Activated naive CD8-positive, alpha-beta T cell (primary cell): Measurements from ENCODE around the gene SEPTIN5.

ENCODE experiments used
- H3K27ac Mint-ChIP-seq: one replicate; pipeline ENCODE4 v1.8.0; 2021; ENCODE audit warnings: mixed read lengths
- H3K27me3 Mint-ChIP-seq: one replicate; pipeline ENCODE4 v1.8.0; 2021; ENCODE audit warnings: mixed read lengths
- H3K36me3 Mint-ChIP-seq: one replicate; pipeline ENCODE4 v1.8.0; 2021; ENCODE audit warnings: mixed read lengths
- H3K4me1 Mint-ChIP-seq: one replicate; pipeline ENCODE4 v1.8.0; 2021; ENCODE audit warnings: low read depth, mixed read lengths
- H3K4me3 Mint-ChIP-seq: one replicate; pipeline ENCODE4 v1.8.0; 2021; ENCODE audit warnings: mild to moderate bottlenecking, mixed read lengths
- H3K9me3 Mint-ChIP-seq: one replicate; pipeline ENCODE4 v1.8.0; 2021; ENCODE audit warnings: low read depth, mixed read lengths

SEPTIN5 gene

DNA sequence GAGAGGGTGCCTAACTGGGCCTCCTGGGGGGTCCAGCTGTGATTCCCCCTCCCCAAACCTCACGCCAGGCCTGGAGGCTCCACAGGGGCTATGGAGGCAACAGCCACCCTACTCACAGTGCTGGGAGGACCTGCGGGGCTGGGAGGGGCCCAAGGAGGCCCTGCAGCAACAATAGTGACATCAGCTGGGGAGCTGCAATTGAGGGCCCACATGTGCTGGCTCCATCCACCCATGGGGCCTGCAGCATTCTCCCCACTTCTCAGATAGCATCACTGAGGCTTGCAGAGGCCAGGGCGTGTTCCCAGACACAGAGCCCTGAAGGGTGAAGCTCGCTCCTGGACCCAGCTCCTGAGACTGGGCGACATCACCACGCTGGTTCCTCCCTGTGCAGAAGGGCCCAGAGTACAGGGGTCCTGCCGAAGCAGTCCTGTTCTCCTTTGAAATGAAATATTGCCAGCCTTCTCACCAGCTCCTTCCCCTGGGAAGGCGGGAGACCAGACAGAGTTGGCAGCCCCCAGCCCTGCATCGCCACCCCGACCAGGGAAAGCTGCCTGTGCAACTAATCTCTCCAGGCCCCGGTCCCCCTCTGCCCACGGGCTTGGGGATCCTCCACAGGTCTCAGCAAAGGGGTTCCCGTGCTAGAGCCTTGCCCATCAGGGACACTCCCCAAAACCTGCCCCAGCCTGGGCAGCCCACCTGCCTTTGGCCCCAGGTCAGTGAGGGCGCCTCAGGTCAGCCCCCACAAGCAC lies 37.4 kb downstream of the SEPTIN5 start:
- Mint-ChIP-seq H3K4me1 (peaks cover 8% of the 10 kb centered on the region), H3K9me3 (no peaks in the 10 kb centered on the region), H3K4me3 (no peak overlapping the region), H3K27me3 (peaks cover 16% of the 10 kb centered on the region), H3K36me3 (no peaks in the 10 kb centered on the region), H3K27ac (no peak overlapping the region)

DNA sequence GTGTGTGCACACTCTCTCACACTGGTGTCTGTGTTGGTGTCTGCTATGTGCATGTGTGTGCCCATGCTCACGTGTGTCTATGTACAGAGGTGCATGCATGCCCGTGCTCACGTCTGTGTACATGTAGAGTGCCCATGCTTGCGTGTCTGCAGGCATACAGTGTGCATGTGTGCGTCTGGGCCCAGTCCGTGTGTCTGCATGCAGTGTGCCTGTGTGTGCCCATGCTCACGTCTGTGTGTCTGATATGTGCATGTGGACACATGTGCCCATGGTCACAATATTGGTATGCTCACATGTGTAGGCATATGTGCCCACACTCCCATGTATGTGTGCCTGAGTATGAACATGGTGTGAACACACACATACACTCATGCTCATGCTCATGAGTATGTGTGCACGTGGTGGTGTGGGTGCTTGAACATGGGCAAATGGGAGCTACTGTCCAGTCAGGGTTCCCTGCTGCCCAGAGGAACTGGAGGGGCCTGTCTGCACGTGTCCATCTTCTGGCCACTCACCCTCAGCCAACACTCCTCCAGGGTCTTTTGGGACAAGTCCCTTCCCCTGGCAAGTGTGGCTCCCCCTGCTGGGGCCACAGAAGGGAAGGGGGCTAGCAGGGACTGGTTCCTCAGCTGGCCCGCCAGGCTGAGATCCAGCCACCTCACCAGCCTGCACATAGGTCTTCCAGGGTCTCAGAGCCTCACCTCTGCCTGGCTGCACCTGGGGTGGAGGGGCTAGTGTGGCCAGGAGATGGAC lies 39.0 kb downstream of the SEPTIN5 start:
- peaks cover 16% of the 10 kb centered on the region for H3K4me1 Mint-ChIP-seq
- H3K4me3 Mint-ChIP-seq: no peak overlapping the region
- H3K36me3 Mint-ChIP-seq: no peaks in the 10 kb centered on the region
- no peak overlapping the region for H3K27ac Mint-ChIP-seq
- peaks cover 22% of the 10 kb centered on the region for H3K27me3 Mint-ChIP-seq
- H3K9me3 Mint-ChIP-seq: no peaks in the 10 kb centered on the region

DNA sequence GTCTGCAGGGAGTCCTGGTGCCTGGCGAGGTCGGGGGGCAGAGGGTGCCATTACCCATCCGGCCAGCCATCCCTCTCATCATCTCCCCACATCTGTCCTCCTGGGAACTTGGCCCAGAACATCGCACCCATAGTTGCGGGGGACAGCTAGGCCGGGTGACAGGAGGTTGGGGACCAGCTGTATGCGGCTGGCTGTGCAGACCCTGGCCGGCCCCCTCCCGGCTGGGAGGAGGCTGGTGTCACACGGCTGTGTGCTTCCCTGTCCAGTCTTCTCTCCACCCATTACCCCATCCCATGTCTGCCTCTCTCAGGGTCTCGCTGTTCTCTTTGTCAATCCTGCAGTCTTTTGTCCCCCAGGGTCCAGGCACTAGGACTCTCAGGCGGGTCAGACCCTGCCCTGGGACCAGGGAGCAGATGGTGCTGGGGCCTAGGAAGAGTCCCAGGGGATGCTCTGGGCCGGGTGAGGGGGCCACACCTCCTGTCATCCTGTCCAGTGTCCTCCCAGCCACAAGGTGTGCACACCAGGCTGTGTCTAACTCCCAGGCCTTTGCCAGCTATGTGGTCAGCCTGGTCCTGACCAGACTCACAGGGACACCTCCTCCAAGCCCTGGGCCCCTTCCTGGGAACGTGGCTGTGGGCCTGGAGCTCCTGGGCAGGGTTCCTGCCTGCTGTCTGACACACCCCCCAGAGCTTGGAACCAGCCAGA lies 39.8 kb downstream of the SEPTIN5 start:
- Mint-ChIP-seq H3K4me3 (no peak overlapping the region), H3K27me3 (peaks cover 22% of the 10 kb centered on the region), H3K4me1 (peaks cover 16% of the 10 kb centered on the region), H3K27ac (no peak overlapping the region), H3K9me3 (no peaks in the 10 kb centered on the region), H3K36me3 (no peaks in the 10 kb centered on the region)

DNA sequence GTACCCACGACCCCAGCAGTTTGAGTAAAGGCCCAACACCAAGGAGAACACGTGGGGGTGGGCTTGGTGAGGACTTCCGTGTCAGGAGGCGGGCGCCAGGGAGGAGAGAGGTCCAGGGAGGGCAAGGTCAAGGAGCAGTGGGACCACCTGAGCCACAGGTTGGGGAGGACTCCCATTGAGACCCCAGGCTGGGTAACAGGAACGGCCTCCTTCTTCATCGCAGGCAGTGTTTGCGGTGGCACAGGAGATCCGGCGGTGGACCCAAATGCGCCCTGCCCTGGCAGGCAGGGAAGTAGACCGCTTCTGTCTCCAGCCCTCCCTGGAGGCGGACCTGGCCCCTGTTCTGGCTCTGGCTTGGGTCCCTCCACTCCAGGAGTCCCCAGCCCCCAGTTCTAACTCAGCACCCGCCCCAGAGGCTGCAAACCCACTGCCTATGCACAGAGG lies 40.4 kb downstream of the SEPTIN5 start:
- H3K27ac Mint-ChIP-seq: no peak overlapping the region
- H3K4me1 Mint-ChIP-seq: peaks cover 20% of the 10 kb centered on the region
- peaks cover 24% of the 10 kb centered on the region for H3K27me3 Mint-ChIP-seq
- no peaks in the 10 kb centered on the region for H3K36me3 Mint-ChIP-seq
- no peaks in the 10 kb centered on the region for H3K9me3 Mint-ChIP-seq
- no peak overlapping the region for H3K4me3 Mint-ChIP-seq

DNA sequence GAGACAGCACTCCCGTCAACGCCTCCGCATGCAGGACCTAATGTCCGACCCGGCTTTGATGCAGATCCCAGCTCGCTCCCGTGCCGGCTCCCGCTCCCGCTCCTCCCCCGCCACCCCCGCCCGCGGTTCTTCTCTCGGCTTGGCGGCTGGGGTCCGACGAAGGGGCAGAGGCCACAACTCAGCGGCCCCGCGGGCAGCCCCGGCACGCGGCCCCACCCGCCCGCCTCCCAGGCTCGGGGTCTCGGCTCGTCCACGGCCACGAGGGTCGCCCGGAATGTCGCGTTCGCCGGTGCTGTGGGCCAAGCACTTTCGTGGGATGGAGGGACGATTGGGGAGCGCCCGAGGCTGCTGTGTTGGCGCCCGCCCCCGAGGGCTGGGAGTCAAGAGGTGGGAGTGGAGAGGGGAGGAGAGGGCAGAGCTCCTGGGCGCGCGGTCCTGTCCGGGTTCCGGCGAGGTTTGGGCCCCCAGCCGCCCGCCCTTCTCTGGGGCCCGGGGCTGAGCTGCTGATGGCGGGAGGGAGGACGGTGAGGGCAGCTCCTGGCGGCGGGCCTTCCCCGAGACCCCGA lies 40.9 kb downstream of the SEPTIN5 start:
- Mint-ChIP-seq H3K4me1 (peaks cover 25% of the 10 kb centered on the region), H3K27ac (no peak overlapping the region), H3K27me3 (peaks cover 29% of the 10 kb centered on the region), H3K9me3 (no peaks in the 10 kb centered on the region), H3K4me3 (no peak overlapping the region), H3K36me3 (no peaks in the 10 kb centered on the region)

DNA sequence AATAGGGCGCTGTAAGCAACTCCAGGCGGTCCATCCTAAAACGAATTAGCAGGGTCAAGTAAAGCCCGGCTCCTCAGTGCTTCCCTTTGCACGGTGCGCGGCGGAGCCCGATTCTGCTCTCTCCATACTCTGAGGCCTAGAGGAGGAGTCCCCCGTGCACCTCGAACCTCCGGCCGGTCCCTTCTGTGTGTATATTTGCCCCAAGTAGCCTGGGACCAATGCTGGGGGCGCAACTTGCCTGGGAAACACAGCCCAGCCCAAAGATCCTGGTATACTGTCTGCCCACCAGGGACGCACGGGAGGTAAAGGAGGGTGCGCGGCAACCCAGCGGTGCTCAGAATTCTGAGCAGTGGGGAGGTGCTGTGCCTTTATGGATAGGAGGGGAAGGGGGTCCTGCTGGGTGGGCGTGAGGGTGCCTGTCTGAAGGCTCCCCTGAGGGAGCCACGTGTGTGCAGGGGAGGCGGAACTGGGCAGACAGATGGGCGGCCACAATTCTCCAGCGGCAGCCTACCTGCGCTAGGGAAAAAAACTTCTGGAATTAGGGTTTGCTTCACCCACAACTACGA lies 41.5 kb downstream of the SEPTIN5 start:
- H3K36me3 Mint-ChIP-seq: no peaks in the 10 kb centered on the region
- peaks cover 30% of the 10 kb centered on the region for H3K27me3 Mint-ChIP-seq
- H3K9me3 Mint-ChIP-seq: no peaks in the 10 kb centered on the region
- no peak overlapping the region for H3K27ac Mint-ChIP-seq
- H3K4me3 Mint-ChIP-seq: peak overlapping the region; percentile 77
- peaks cover 26% of the 10 kb centered on the region for H3K4me1 Mint-ChIP-seq

DNA sequence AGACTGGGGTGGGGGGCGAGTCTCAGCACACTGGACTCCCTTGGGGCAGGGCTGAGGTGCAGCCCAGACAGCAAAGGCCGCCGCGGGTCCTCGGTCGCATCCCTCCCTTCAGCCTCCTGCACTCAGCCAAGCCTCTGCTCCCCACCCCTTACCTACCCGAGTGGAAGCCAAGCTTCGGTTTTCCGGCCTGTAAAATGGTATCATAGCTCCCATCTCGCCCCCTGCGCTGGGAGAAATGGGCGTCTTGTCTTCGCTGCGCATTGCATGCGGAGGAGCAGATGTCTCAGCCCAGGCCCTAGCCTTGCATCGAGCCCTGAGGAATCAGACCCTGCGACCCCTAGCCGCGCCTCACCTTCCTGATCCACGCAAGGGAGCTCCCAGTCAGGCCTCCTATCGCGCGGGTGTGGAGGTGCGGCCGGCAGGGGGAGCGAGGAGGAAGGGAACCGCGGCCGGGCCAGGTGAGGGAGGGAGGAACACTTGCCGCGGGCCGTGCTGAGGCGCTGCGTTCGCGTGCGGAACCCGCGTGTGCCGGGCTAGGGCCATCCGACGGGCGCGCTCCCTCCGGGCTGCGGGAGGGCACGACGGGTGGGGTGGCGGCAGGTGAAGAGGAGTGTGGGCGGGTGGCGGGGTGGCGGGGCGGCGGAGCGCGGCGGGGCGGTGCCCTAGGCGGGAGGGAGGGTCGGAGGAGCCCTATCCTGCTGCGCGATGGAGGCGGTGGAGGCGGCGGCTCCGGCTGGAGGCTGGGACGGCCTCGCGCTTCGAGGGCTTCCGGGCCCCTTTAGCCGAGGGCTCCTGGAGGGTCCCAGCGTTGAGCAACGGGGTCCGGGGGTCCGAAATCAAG lies 42.2 kb downstream of the SEPTIN5 start:
- Mint-ChIP-seq H3K27me3 (peaks cover 30% of the 10 kb centered on the region), H3K27ac (no peak overlapping the region), H3K4me1 (peaks cover 26% of the 10 kb centered on the region), H3K36me3 (no peaks in the 10 kb centered on the region), H3K9me3 (no peaks in the 10 kb centered on the region), H3K4me3 (peak overlapping the region; percentile 77)

DNA sequence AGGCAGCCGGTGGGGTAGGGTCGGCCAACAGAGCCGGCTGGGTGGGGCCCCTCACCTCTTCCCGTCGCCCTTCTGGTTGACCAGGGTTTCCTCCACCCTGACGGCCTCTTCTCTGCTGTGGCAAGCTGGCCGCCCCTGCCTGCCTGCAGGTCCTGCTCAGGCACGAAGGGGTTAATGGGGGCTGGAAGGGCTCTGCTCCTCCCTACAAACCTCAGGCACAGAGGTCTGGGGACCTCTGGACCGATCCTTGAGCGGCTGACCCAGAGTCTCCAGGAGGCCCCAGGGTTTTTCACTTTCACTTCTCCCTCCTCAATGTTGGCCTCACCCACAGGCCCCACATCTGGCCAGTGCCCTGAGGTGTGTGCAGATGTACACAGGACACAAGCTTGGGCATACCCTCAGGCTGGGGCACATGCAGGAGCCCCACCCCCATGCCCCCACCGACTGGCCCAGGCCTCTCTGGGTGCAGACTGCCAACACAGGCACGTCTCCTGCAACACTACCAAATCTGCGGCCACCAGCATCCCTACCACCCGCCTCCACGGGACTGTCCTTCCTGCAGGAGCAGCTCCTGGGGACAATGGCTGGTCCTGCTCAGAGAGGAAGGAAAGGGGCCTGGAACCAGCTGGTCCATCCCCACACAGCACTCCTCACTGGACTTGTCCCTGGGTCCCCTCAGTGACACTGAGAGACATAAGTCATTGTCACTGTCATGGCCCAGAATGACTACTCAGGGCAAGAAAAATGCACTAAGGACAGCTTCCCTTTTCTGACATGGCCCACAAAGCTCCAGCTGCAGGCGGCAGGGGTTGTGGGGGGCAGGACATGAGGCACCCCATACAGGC lies 43.1 kb downstream of the SEPTIN5 start:
- Mint-ChIP-seq H3K4me1 (peaks cover 30% of the 10 kb centered on the region), H3K4me3 (peak overlapping the region; percentile 75), H3K9me3 (no peaks in the 10 kb centered on the region), H3K27ac (no peak overlapping the region), H3K27me3 (peaks cover 34% of the 10 kb centered on the region), H3K36me3 (no peaks in the 10 kb centered on the region)

DNA sequence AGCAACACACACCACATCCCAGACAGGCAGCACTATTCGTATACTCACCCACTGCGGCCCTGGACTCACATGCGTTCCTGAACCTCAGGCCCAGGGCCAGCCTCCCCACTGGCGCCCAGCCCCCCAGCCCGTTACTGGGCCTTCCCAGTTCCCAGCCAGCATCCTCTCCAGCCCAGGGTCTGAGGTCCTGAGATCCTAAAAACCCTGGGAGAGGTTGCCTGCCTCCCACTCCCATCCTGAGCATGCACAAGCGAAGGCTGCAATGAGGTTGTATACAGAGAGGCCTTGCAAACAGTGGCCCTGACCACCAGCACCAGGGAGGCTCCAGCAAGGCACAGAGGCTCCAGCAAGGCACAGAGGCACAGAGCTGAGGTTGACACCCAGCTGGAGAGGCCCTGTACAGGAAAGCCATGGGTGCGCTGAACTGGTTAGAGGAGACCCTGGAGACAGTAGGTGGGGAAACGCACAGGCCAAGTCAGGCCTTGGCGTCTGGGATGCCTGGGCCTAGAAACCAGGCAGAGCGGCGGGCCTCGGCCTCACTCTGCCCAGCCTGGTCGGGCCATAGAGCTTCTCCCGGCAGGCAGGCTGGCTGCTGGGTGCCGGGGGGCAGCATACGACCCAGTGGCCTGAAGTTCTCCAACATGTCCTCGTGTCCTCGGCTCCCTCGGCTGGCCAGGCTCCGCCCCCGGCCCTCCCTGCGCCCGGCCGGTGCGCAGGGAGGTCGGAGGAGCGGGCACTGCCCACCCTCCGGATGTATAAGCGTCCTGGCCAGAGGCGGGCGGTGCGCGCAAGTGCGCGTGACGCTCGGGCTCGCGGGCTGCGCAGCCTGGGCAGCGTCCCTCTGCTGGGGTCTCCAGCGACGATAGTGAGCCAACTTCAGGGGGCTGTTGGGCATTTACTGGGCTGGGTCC lies 43.9 kb downstream of the SEPTIN5 start:
- H3K27me3 Mint-ChIP-seq: peaks cover 30% of the 10 kb centered on the region
- H3K9me3 Mint-ChIP-seq: no peaks in the 10 kb centered on the region
- peak overlapping the region; percentile 75 for H3K4me3 Mint-ChIP-seq
- no peaks in the 10 kb centered on the region for H3K36me3 Mint-ChIP-seq
- peaks cover 30% of the 10 kb centered on the region for H3K4me1 Mint-ChIP-seq
- no peak overlapping the region for H3K27ac Mint-ChIP-seq

DNA sequence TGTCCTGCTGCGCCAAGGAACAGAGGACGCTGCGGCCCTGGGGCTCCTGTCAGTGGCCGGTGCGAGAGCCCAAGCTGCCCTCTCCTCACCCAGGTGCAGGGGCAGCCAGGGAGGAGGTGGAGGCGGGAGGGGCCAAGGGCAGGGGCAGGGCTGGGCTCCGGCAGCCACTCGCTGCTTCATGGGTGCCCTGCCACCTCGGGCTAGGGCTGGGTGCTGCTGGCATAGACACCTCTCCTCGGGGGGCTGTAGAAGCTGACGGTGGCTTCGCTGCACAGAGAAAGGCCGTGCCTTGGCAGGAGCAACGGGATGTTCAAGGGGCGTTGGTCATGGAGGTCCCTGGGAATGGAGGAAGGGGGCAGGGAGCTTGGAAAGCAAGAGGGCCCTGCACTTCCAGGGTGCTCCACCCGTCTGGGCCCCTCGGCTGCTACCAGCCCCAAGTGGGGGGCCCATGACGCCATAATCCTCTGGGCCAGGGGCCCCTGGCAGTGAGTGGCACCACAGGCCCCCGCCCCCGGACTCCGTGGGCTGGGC lies 44.7 kb downstream of the SEPTIN5 start:
- peaks cover 30% of the 10 kb centered on the region for H3K4me1 Mint-ChIP-seq
- H3K9me3 Mint-ChIP-seq: no peaks in the 10 kb centered on the region
- H3K4me3 Mint-ChIP-seq: peak overlapping the region; percentile 35
- H3K27ac Mint-ChIP-seq: no peak overlapping the region
- H3K36me3 Mint-ChIP-seq: no peaks in the 10 kb centered on the region
- peaks cover 28% of the 10 kb centered on the region for H3K27me3 Mint-ChIP-seq

DNA sequence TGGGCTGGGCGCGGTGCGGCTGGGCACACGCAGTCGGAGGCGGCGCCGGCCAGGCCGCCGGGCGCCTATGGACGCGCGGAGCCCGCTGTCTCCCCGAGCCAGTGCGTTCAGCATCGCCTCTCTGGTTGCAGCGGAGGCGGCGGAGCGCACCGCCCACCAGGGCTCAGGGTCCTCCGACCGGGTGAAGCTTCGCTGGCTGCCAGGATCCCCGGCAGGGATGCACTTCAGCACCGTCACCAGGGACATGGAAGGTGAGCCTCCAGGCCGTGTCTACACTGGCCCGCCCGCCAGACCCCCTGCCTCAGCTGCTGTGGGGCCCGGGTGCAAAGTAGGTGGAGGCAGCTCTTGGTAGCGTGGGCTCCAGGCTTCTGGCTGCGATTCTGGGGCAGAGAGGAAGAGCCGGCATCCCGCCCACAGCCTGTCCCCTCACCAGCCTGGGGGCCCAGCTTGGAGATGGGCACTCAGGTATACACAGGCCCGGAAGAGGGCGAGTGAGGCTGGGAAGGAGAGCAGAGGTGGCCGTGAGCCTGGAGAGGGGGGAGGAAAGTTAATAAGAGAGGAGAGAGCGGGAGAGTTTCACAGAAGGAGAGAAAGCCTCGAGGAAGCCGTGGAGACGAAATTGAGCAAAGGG lies 45.2 kb downstream of the SEPTIN5 start:
- Mint-ChIP-seq H3K27ac (no peak overlapping the region), H3K9me3 (no peaks in the 10 kb centered on the region), H3K4me3 (peak overlapping the region; percentile 91), H3K4me1 (peaks cover 30% of the 10 kb centered on the region), H3K36me3 (no peaks in the 10 kb centered on the region), H3K27me3 (peaks cover 26% of the 10 kb centered on the region)
